Karpas-422 (cell line): Measurements from ENCODE around the gene RBM8A. TPM values are rescaled to one million over a fixed set of nuclear protein-coding genes. Genes with fewer than 3 reads are reported as not detected.
A peak's percentile ranks its signal among the peaks of the same experiment; 100 is the strongest.

Experiments used
- DNase-seq: peaks from one replicate; pipeline ENCODE4 v3.0.0-alpha.2; 2015
- H2AFZ ChIP-seq: fragments of 200-600 bp; sonication (generic); 2 replicates; pipeline ENCODE4 v1.6.1; 2014; ENCODE audit warnings: antibody characterized with exemption, low read length, mixed read lengths
- H3K27ac ChIP-seq: fragments of 200-600 bp; sonication (generic); 2 replicates; pipeline ENCODE4 v1.5.1; 2014; ENCODE audit warnings: mild to moderate bottlenecking, low read length, moderate library complexity
- H3K27me3 ChIP-seq: fragments of 200-600 bp; sonication (generic); 2 replicates; pipeline ENCODE4 v1.6.1; 2014; ENCODE audit warnings: low read length, mixed read lengths
- H3K36me3 ChIP-seq: fragments of 200-600 bp; sonication (generic); 2 replicates; pipeline ENCODE4 v1.6.1; 2014; ENCODE audit warnings: low read length, mixed read lengths; ENCODE audit not compliant: insufficient read depth
- H3K4me1 ChIP-seq: fragments of 200-600 bp; sonication (generic); 2 replicates; pipeline ENCODE4 v1.6.1; 2014; ENCODE audit warnings: mild to moderate bottlenecking, low read length, mixed read lengths
- H3K4me2 ChIP-seq: fragments of 200-600 bp; sonication (generic); 2 replicates; pipeline ENCODE4 v1.6.1; 2014; ENCODE audit warnings: low read length, low read depth, mild to moderate bottlenecking; ENCODE audit not compliant: poor library complexity, severe bottlenecking
- H3K4me3 ChIP-seq: fragments of 200-600 bp; sonication (generic); 2 replicates; pipeline ENCODE4 v1.5.1; 2014; ENCODE audit warnings: mild to moderate bottlenecking, antibody characterized with exemption, low read length, mixed read lengths
- H3K79me2 ChIP-seq: fragments of 200-600 bp; sonication (generic); 2 replicates; pipeline ENCODE4 v1.6.1; 2014; ENCODE audit warnings: mild to moderate bottlenecking, low read length, mixed read lengths
- H3K9ac ChIP-seq: fragments of 200-600 bp; sonication (generic); 2 replicates; pipeline ENCODE4 v1.6.0; 2014; ENCODE audit warnings: low read length
- H3K9me2 ChIP-seq: fragments of 200-600 bp; sonication (generic), shearing (Covaris generic); replicated peaks from 2 replicates; pipeline ENCODE4 v1.6.0; 2014; ENCODE audit warnings: mild to moderate bottlenecking, low read length, moderate library complexity; ENCODE audit not compliant: insufficient read depth
- H3K9me3 ChIP-seq: fragments of 300-700, 200-600 bp; sonication (generic); 2 replicates; pipeline ENCODE4 v1.6.1; 2014; ENCODE audit warnings: low read length, mixed read lengths
- H4K20me1 ChIP-seq: fragments of 200-600 bp; sonication (generic); 2 replicates; pipeline ENCODE4 v1.6.1; 2014; ENCODE audit warnings: mild to moderate bottlenecking, antibody characterized with exemption, low read length, low read depth; ENCODE audit not compliant: insufficient read depth
- total RNA-seq: library from RNA; depleted of rRNA; stranded (reverse); fragments of >200 nt; shearing (Covaris generic); gene quantifications from 2 replicates; pipeline ENCODE4 v1.2.3, GENCODE V29; 2014; ENCODE audit warnings: low replicate concordance

The RBM8A gene
- total RNA-seq, 1 experiment from 2014 or later = 130 TPM

- peaks cover 16% of the 10 kb centered on the region for H3K4me1 ChIP-seq
- no peak overlapping the region for H3K27ac ChIP-seq
- no peak overlapping the region for H3K4me3 ChIP-seq
- H3K9me3 ChIP-seq = no peaks in the 10 kb centered on the region
- H3K79me2 ChIP-seq = no peaks in the 10 kb centered on the region
- no peak overlapping the region for H2AFZ ChIP-seq
- no peaks in the 10 kb centered on the region for H3K36me3 ChIP-seq
- DNase-seq = no peak
- no peaks in the 10 kb centered on the region for H4K20me1 ChIP-seq
- H3K9ac ChIP-seq = no peak overlapping the region
- H3K27me3 ChIP-seq = no peaks in the 10 kb centered on the region
- no peak overlapping the region for H3K4me2 ChIP-seq
- H3K9me2 ChIP-seq = no peaks in the 10 kb centered on the region
Measured at GRCh38 chr1:145887631-145888030, 39.7 kb downstream of the RBM8A start.

- Histone ChIP-seq H3K27ac (no peak overlapping the region), H3K4me1 (peaks cover 16% of the 10 kb centered on the region), H3K79me2 (no peaks in the 10 kb centered on the region), H2AFZ (no peak overlapping the region), H3K4me3 (no peak overlapping the region), H4K20me1 (no peaks in the 10 kb centered on the region), H3K36me3 (no peaks in the 10 kb centered on the region), H3K9me3 (no peaks in the 10 kb centered on the region), H3K4me2 (no peak overlapping the region), H3K27me3 (no peaks in the 10 kb centered on the region), H3K9me2 (no peaks in the 10 kb centered on the region), H3K9ac (no peak overlapping the region)
- DNase-seq = no peak
Measured at GRCh38 chr1:145886816-145887215, 40.5 kb downstream of the RBM8A start.

GRCh38 chr1:145886390-145886789, 40.9 kb downstream of the RBM8A start:
- H3K27ac ChIP-seq = no peak overlapping the region
- H3K4me1 ChIP-seq = peaks cover 16% of the 10 kb centered on the region
- no peaks in the 10 kb centered on the region for H3K36me3 ChIP-seq
- H3K9me2 ChIP-seq = no peaks in the 10 kb centered on the region
- H3K79me2 ChIP-seq = no peaks in the 10 kb centered on the region
- no peak for DNase-seq
- H2AFZ ChIP-seq = 0 out of 2 replicates have a peak overlapping the region, but pooled peaks have one; percentile 92
- no peak overlapping the region for H3K9ac ChIP-seq
- peak overlapping the region; percentile 76; the same call in 1 of the 2 replicates for H3K4me3 ChIP-seq
- H3K9me3 ChIP-seq = no peaks in the 10 kb centered on the region
- H3K27me3 ChIP-seq = no peaks in the 10 kb centered on the region
- no peaks in the 10 kb centered on the region for H4K20me1 ChIP-seq
- H3K4me2 ChIP-seq = peak overlapping the region; percentile 68

- H3K27me3 ChIP-seq = no peaks in the 10 kb centered on the region
- H3K9me2 ChIP-seq = no peaks in the 10 kb centered on the region
- H3K4me3 ChIP-seq = peak within 1 kb of the TSS; percentile 76
- no peaks in the 10 kb centered on the region for H3K36me3 ChIP-seq
- no peaks in the 10 kb centered on the region for H4K20me1 ChIP-seq
- peak within 1 kb of the TSS; percentile 39; the same call in 1 of the 2 replicates for H3K9ac ChIP-seq
- peak within 1 kb of the TSS; percentile 92 for H2AFZ ChIP-seq
- H3K27ac ChIP-seq = no peak within 1 kb of the TSS
- H3K9me3 ChIP-seq = no peaks in the 10 kb centered on the region
- peaks cover 16% of the 10 kb centered on the region for H3K4me1 ChIP-seq
- DNase-seq = peak; percentile 93
- H3K79me2 ChIP-seq = no peaks in the 10 kb centered on the region
- H3K4me2 ChIP-seq = peak within 1 kb of the TSS; percentile 68
Measured at GRCh38 chr1:145885738-145886287, 41.5 kb downstream of the RBM8A start, which contains the start of gene ANKRD35. Gene ANKRD35 (minus strand): TSS chr1:145885866. CDS start chr1:145885758, 108 bp downstream.

- Histone ChIP-seq H3K4me3 (no peak overlapping the region), H3K27ac (no peak overlapping the region), H3K9me2 (no peaks in the 10 kb centered on the region), H3K4me2 (no peak overlapping the region), H3K36me3 (no peaks in the 10 kb centered on the region), H3K9ac (no peak overlapping the region), H3K27me3 (no peaks in the 10 kb centered on the region), H3K79me2 (no peaks in the 10 kb centered on the region), H3K9me3 (no peaks in the 10 kb centered on the region), H4K20me1 (no peaks in the 10 kb centered on the region), H2AFZ (no peak overlapping the region), H3K4me1 (peaks cover 16% of the 10 kb centered on the region)
- no peak for DNase-seq
Measured at GRCh38 chr1:145884675-145885074, 42.6 kb downstream of the RBM8A start.

- H3K9me3 ChIP-seq = no peaks in the 10 kb centered on the region
- H3K4me3 ChIP-seq = no peak overlapping the region
- DNase-seq = no peak
- no peaks in the 10 kb centered on the region for H3K27me3 ChIP-seq
- no peaks in the 10 kb centered on the region for H3K79me2 ChIP-seq
- H3K4me1 ChIP-seq = no peaks in the 10 kb centered on the region
- no peaks in the 10 kb centered on the region for H3K9me2 ChIP-seq
- H3K9ac ChIP-seq = no peak overlapping the region
- H3K27ac ChIP-seq = no peak overlapping the region
- no peaks in the 10 kb centered on the region for H3K36me3 ChIP-seq
- no peak overlapping the region for H3K4me2 ChIP-seq
- no peaks in the 10 kb centered on the region for H4K20me1 ChIP-seq
- no peak overlapping the region for H2AFZ ChIP-seq
Measured at GRCh38 chr1:145879775-145880174, 47.5 kb downstream of the RBM8A start.

GRCh38 chr1:145878724-145879123, 48.6 kb downstream of the RBM8A start:
- no peaks in the 10 kb centered on the region for H3K27me3 ChIP-seq
- no peaks in the 10 kb centered on the region for H3K9me2 ChIP-seq
- no peak overlapping the region for H2AFZ ChIP-seq
- H3K27ac ChIP-seq = no peak overlapping the region
- H3K4me3 ChIP-seq = no peak overlapping the region
- no peaks in the 10 kb centered on the region for H3K36me3 ChIP-seq
- H3K9me3 ChIP-seq = no peaks in the 10 kb centered on the region
- H3K4me2 ChIP-seq = no peak overlapping the region
- no peaks in the 10 kb centered on the region for H3K79me2 ChIP-seq
- H3K9ac ChIP-seq = no peak overlapping the region
- DNase-seq = no peak
- H3K4me1 ChIP-seq = no peaks in the 10 kb centered on the region
- no peaks in the 10 kb centered on the region for H4K20me1 ChIP-seq

- no peak overlapping the region for H3K4me3 ChIP-seq
- no peaks in the 10 kb centered on the region for H3K36me3 ChIP-seq
- no peaks in the 10 kb centered on the region for H3K9me2 ChIP-seq
- H3K4me2 ChIP-seq = no peak overlapping the region
- H3K9me3 ChIP-seq = no peaks in the 10 kb centered on the region
- no peak overlapping the region for H3K27ac ChIP-seq
- no peak for DNase-seq
- H3K79me2 ChIP-seq = no peaks in the 10 kb centered on the region
- H3K27me3 ChIP-seq = no peaks in the 10 kb centered on the region
- H4K20me1 ChIP-seq = no peaks in the 10 kb centered on the region
- H3K9ac ChIP-seq = no peak overlapping the region
- no peak overlapping the region for H2AFZ ChIP-seq
- no peaks in the 10 kb centered on the region for H3K4me1 ChIP-seq
Measured at GRCh38 chr1:145877923-145878486, 49.3 kb downstream of the RBM8A start.
